WI38 (cell line): ENCODE results near the gene TSPAN18.

Experiments used
- H3K4me3 ChIP-seq: 2 replicates; pipeline ENCODE4 v1.5.1; 2011; ENCODE audit warnings: low read depth, mild to moderate bottlenecking, control low read depth, low read length
- TF ChIP-seq, protein P1 (sequence below): IDR thresholded peaks from 2 replicates; pipeline ENCODE4 v1.5.1; 2012; ENCODE audit warnings: low read depth, mild to moderate bottlenecking, control low read depth, low read length

The TSPAN18 gene

DNA sequence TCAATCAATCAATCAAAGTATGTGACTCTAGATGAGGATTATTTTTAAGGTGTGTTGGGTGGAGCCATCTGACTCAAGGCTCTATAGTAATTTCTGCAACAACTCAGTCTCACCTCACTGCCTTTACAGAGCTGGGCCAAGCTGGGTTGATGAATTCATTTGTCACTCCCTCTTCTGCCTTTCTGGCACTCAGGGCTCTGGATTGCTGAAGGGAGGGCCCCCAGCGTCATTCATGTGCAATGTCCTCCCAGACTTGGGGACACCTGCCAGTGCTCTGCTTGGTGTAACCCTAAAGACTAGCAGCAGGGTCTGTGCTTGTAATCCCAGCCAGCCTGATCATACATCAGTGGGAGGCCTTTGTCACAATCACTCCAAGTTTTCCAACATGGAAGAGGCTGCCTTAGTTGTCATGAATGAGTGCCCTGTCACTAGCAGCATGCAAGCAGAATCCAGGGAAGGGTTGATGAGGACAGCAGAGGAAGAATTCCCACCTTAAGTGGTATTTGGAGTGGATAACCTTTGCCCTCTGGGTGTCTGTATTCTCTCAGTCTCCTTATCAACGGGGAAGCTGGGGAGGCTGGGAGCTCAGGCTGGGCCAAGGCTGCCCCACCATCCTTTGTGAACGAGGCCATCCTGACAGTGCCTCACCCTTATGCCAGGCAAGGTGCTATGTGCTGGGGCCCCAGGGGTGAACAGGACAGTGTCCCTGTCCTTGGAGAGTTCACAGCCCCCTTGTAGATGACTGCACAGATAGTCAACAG, 225.9 kb downstream of the TSPAN18 start:
- TF ChIP-seq, protein P1, sequence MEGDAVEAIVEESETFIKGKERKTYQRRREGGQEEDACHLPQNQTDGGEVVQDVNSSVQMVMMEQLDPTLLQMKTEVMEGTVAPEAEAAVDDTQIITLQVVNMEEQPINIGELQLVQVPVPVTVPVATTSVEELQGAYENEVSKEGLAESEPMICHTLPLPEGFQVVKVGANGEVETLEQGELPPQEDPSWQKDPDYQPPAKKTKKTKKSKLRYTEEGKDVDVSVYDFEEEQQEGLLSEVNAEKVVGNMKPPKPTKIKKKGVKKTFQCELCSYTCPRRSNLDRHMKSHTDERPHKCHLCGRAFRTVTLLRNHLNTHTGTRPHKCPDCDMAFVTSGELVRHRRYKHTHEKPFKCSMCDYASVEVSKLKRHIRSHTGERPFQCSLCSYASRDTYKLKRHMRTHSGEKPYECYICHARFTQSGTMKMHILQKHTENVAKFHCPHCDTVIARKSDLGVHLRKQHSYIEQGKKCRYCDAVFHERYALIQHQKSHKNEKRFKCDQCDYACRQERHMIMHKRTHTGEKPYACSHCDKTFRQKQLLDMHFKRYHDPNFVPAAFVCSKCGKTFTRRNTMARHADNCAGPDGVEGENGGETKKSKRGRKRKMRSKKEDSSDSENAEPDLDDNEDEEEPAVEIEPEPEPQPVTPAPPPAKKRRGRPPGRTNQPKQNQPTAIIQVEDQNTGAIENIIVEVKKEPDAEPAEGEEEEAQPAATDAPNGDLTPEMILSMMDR = no peak
- H3K4me3 ChIP-seq = no peak overlapping the region

DNA sequence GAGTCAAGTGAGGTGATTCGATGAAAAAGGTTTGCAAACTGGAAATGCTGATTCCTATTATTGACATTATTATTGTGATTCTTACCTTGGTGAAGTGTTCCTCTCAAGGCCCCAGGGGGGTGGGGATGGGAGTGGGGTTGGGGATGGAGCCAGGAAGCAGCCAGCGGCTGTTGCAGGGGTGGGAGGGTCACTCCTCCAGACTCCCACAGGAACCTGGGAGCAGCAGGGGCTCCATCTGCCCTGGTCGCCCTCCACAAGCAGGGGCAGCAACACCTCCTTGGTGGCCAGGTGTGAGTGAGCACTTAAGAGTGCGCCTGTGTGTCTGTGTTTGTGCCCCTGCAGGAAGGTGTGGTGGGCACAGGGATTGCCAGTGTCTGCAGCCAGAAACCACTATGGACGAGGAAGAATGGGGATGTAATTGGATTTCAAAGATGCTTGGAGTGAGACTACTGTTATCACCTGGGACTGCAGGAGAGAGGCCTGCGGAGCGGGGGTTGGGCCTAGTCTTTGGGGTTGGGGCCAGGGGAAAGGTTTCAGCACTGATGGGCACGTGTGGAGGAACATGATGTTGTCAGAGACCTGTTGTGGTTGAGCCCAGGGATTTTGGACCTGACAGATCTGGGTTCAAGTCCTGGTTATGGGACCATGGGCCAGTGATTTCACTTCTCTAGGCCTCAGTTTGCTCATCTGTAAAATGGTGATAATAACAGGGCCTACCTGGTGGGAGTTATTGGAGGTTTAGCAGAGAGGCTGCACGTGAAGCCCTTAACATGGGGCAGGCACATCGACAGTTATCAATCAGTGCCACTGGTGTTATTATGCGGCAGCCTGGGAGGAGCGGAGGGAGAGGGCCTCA, 227.5 kb downstream of the TSPAN18 start:
- TF ChIP-seq, protein P1 = no peak
- H3K4me3 ChIP-seq = no peak overlapping the region

DNA sequence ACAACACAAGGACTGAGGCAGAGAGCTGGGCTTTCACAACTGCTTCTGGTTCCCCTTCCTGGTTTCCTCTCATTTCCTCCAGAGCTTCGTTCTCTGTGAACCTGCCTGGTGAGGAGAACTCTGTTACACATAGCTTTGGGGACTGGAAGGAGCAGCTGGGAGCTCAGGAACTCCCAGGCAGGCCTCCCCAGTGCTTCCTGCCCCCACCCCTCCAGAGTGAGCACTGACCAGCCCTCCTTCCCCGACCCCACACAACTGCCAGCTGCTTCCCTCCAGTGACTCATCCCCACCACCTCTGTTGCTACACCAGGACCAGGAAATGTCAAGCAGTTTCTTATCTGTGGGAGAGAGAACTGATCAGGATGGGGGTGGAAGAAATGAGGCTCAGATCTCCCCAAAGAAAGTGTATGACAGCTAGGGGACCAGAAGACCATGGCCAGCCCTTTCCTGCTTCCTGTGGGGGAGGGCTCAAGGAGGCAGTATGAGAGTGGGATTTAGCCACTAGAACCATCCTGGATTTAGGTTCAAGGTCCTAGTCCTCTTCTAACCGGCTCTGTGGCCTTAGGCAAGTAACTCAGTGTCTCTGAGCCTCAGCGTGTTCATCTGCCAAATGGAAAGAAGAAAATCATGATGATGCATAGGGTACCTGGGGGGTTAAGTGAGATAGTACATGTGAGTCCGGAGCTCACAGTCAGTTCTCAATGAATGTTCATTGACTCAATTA, 228.4 kb downstream of the TSPAN18 start:
- no peak overlapping the region for H3K4me3 ChIP-seq
- TF ChIP-seq, protein P1 = no peak

DNA sequence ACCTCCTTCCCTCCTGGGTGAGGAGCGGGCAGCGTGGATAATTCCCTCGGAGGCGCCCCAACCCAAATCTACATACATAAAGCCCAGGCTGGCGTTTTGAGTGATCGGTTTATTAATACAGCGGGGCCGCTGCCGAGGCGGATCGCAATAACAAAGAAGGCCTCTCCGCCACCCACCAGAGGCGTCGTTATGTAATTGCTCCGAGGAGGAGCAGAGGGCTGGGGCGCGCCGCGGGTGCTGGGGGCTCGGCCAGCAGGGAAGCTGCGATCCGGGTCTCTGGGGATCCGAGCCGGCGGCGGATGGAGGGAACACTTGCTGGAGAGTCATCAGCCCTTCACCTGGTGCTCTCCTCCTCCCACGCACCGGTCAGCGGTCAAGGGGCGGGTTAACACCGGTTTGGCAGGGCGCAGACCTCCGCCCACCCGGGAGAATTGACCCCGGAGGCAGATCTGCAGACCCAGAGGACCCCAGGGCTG, 230.3 kb downstream of the TSPAN18 start:
- TF ChIP-seq, protein P1 = no peak
- no peak overlapping the region for H3K4me3 ChIP-seq

DNA sequence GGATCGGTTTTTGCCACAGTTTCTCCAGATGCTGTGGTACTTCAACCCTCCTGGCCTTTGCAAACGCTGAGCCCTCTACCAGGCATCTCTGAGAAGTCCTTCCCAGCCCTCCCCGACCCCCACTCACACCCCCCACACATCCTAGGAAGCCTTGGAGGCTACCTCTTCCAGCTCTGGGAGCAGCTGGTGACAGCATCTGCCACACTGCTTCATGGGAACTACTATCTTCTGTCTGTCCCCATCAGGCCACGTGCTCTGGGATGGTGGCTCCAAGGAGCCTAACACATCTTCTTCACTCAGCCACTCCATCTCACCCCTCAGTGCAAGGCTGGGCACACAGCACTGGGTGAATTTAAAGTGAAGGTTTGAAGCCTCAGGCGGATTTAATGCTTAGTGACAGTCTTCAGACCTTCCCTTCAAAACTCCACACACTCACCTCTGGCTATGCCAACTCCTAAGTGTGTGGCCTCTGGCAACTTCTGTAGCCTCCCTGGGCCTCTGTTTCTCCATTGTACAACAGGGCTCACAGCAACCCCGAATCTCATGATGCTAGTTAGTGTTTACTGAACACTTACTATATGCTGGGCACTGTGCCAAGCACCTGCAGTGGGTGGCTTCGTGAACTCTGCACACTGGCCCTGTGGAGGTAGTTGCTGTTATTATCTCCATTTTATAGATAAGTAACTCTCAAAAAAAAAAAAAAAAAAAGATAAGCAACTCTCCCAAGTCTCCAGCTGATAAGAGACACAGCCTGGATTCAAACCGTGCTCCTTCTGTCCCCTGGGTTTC, 231.2 kb downstream of the TSPAN18 start:
- TF ChIP-seq, protein P1 = no peak
- H3K4me3 ChIP-seq = no peak overlapping the region

DNA sequence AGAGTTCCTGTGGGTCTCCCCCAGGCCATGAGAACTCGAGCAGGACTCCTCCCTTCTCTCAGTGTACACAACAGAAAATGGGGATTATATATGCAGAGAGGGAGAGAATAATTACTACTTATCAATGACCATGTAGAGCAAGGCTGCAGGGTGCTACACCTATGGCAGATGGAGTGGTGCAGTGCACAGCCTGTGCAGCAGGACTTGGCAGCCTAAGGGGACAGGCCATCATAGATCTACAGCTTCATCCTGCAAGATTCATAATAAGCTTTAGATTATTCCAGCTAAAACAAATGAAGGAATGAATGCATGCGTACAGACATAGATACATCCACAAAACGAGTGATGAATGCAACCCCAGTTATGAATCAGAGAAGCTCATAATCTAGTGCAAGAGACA, 232.3 kb downstream of the TSPAN18 start:
- TF ChIP-seq, protein P1 = no peak

More for the DNA sequence above, 232.3 kb downstream of the TSPAN18 start:
- no peak overlapping the region for H3K4me3 ChIP-seq
